CD8-positive, alpha-beta memory T cell (primary cell): ENCODE measurements around the gene DEFB113. TPM values are rescaled to one million over a fixed set of nuclear protein-coding genes. Genes with fewer than 3 reads are reported as not detected.
"Not testable (repeated sequence)": the region's sequence is repeated elsewhere in the genome, so short reads cannot be mapped to it uniquely, and the experiment has no call there.

ENCODE experiments used
- CTCF ChIA-PET: fragments of 350-600 bp; sonication (Branson Sonifier 250); formaldehyde crosslinking; loops from one replicate; lab custom pipeline; 2021; ENCODE audit warnings: antibody characterized with exemption; lab: Charles Lee
- POLR2A ChIA-PET: fragments of 350-600 bp; sonication (Branson Sonifier 250); formaldehyde crosslinking; loops from one replicate; lab custom pipeline; 2021; ENCODE audit warnings: antibody characterized with exemption; lab: Charles Lee
- DNase-seq, 5 donors: peaks; one replicate each; pipeline versions ENCODE4 v3.0.0 to v3.0.0-alpha.2; 2020 to 2022; ENCODE audit warnings: mixed read lengths in 1 of 5
- H3K27ac ChIP-seq: one replicate; pipeline ENCODE4 v1.7.0; 2013; ENCODE audit warnings: low read depth, mild to moderate bottlenecking, low read length, moderate library complexity
- H3K27me3 ChIP-seq: 2 replicates; pipeline ENCODE4 v1.7.0; 2013; ENCODE audit warnings: low read length, mild to moderate bottlenecking; ENCODE audit not compliant: insufficient read depth, poor library complexity, severe bottlenecking
- H3K36me3 ChIP-seq: 2 replicates; pipeline ENCODE4 v1.7.0; 2013; ENCODE audit warnings: mild to moderate bottlenecking, low read length, moderate library complexity; ENCODE audit not compliant: insufficient read depth
- H3K4me1 ChIP-seq: 2 replicates; pipeline ENCODE4 v1.7.0; 2013; ENCODE audit warnings: mild to moderate bottlenecking, low read length, moderate library complexity; ENCODE audit not compliant: insufficient read depth
- H3K4me3 ChIP-seq: 2 replicates; pipeline ENCODE4 v1.7.0; 2013; ENCODE audit warnings: mild to moderate bottlenecking, low read length
- H3K9me3 ChIP-seq: 2 replicates; pipeline ENCODE4 v1.7.0; 2013; ENCODE audit warnings: mild to moderate bottlenecking, low read length
- H3K27ac Mint-ChIP-seq, 8 donors: one replicate each; pipeline ENCODE4 v1.8.0; 2020 to 2021; ENCODE audit warnings: mixed read lengths in 8 of 8, mild to moderate bottlenecking in 6 of 8, inconsistent platforms in 3 of 8, moderate library complexity in 3 of 8
- H3K27me3 Mint-ChIP-seq, 2 donors: one replicate each; pipeline ENCODE4 v1.8.0; 2020 to 2021; ENCODE audit warnings: mixed read lengths in 2 of 2, mild to moderate bottlenecking in 1 of 2, moderate library complexity in 1 of 2
- H3K36me3 Mint-ChIP-seq, 3 donors: one replicate each; pipeline ENCODE4 v1.8.0; 2020 to 2021; ENCODE audit warnings: mixed read lengths in 3 of 3, inconsistent platforms in 1 of 3, mild to moderate bottlenecking in 1 of 3
- H3K4me1 Mint-ChIP-seq, 3 donors: one replicate each; pipeline ENCODE4 v1.8.0; 2020 to 2021; ENCODE audit warnings: mixed read lengths in 3 of 3, inconsistent platforms in 1 of 3, mild to moderate bottlenecking in 1 of 3
- H3K4me3 Mint-ChIP-seq, 7 donors: one replicate each; pipeline ENCODE4 v1.8.0; 2020 to 2021; ENCODE audit warnings: mixed read lengths in 7 of 7, mild to moderate bottlenecking in 6 of 7, moderate library complexity in 4 of 7, inconsistent platforms in 2 of 7
- H3K9me3 Mint-ChIP-seq, 5 donors: one replicate each; pipeline ENCODE4 v1.8.0; 2020 to 2022; ENCODE audit warnings: mixed read lengths in 5 of 5, mild to moderate bottlenecking in 3 of 5, moderate library complexity in 2 of 5, inconsistent platforms in 1 of 5
- polyA plus RNA-seq: library from polyadenylated mRNA; unstranded; fragments of 300-500 nt; fragmentation: Illumina TruSeq; gene quantifications from one replicate; pipeline ENCODE4 v1.2.3, GENCODE V29; 2021
- total RNA-seq, 2 experiments: library from RNA; stranded (reverse); gene quantifications; one replicate each; pipeline ENCODE4 v1.2.3, GENCODE V29; 2021

The DEFB113 gene
- total and polyA plus RNA-seq, 3 experiments from 2014 or later = not detected

- no peak for DNase-seq
- peaks cover 0 to 1% of the 10 kb centered on the region in 2 donors for H3K27me3 Mint-ChIP-seq
- H3K4me3 Mint-ChIP-seq = no peak overlapping the region
- Histone ChIP-seq H3K27me3 (no peaks in the 10 kb centered on the region), H3K36me3 (no peaks in the 10 kb centered on the region), H3K4me3 (no peak overlapping the region), H3K9me3 (no peaks in the 10 kb centered on the region), H3K27ac (peak overlapping the region; percentile 60), H3K4me1 (no peaks in the 10 kb centered on the region)
- POLR2A ChIA-PET = no interaction called here
- CTCF ChIA-PET = no interaction called here
- H3K9me3 Mint-ChIP-seq = peaks cover 2 to 19% (median 9%) of the 10 kb centered on the region in 5 donors
- H3K36me3 Mint-ChIP-seq = no peaks in the 10 kb centered on the region
- H3K4me1 Mint-ChIP-seq = no peaks in the 10 kb centered on the region
- H3K27ac Mint-ChIP-seq = no peak overlapping the region
Measured at GRCh38 chr6:49950415-49950751, 19.0 kb downstream of the DEFB113 start.

- no peak overlapping the region for H3K4me3 Mint-ChIP-seq
- POLR2A ChIA-PET = no interaction called here
- peak overlapping the region; percentile 61 for H3K27ac ChIP-seq
- H3K36me3 Mint-ChIP-seq = no peaks in the 10 kb centered on the region
- DNase-seq = no peak
- H3K4me1 ChIP-seq = no peaks in the 10 kb centered on the region
- peaks cover 4 to 25% (median 13%) of the 10 kb centered on the region in 5 donors for H3K9me3 Mint-ChIP-seq
- no peaks in the 10 kb centered on the region for H3K4me1 Mint-ChIP-seq
- H3K27me3 Mint-ChIP-seq = peaks cover 0 to 1% of the 10 kb centered on the region in 2 donors
- no peaks in the 10 kb centered on the region for H3K36me3 ChIP-seq
- no peak overlapping the region for H3K4me3 ChIP-seq
- H3K9me3 ChIP-seq = no peaks in the 10 kb centered on the region
- no peaks in the 10 kb centered on the region for H3K27me3 ChIP-seq
- CTCF ChIA-PET = no interaction called here
- peak overlapping the region in 1 of 8 donors; percentile 21 for H3K27ac Mint-ChIP-seq
Measured at GRCh38 chr6:49949062-49949461, 20.4 kb downstream of the DEFB113 start.

- H3K36me3 ChIP-seq = no peaks in the 10 kb centered on the region
- Mint-ChIP-seq H3K4me3 (no peak overlapping the region), H3K27me3 (no peaks in the 10 kb centered on the region), H3K9me3 (peaks cover 4 to 28% (median 11%) of the 10 kb centered on the region in 5 donors), H3K4me1 (no peaks in the 10 kb centered on the region), H3K36me3 (no peaks in the 10 kb centered on the region), H3K27ac (no peak overlapping the region)
- H3K27ac ChIP-seq = no peak overlapping the region
- no peak for DNase-seq
- ChIA-PET POLR2A (no interaction called here), CTCF (no interaction called here)
- H3K4me1 ChIP-seq = no peaks in the 10 kb centered on the region
- no peak overlapping the region for H3K4me3 ChIP-seq
- no peaks in the 10 kb centered on the region for H3K9me3 ChIP-seq
- H3K27me3 ChIP-seq = no peaks in the 10 kb centered on the region
Measured at GRCh38 chr6:49946835-49947234, 22.6 kb downstream of the DEFB113 start.

GRCh38 chr6:49944068-49944467 is 25.4 kb downstream of the DEFB113 start:
- H3K27ac ChIP-seq, POLR2A ChIA-PET, H3K27ac Mint-ChIP-seq, H3K4me3 Mint-ChIP-seq, H3K36me3 Mint-ChIP-seq, H3K9me3 ChIP-seq, H3K27me3 ChIP-seq, H3K4me1 ChIP-seq, H3K4me1 Mint-ChIP-seq, DNase-seq, CTCF ChIA-PET, H3K27me3 Mint-ChIP-seq, H3K4me3 ChIP-seq, H3K36me3 ChIP-seq: not testable (repeated sequence)
- peaks cover 2 to 23% (median 9%) of the 10 kb centered on the region in 5 donors for H3K9me3 Mint-ChIP-seq

GRCh38 chr6:49939993-49940498 is 29.4 kb downstream of the DEFB113 start:
- Mint-ChIP-seq H3K27ac (no peak overlapping the region), H3K27me3 (no peaks in the 10 kb centered on the region), H3K36me3 (no peaks in the 10 kb centered on the region), H3K4me1 (no peaks in the 10 kb centered on the region), H3K9me3 (peaks cover 2 to 17% (median 4%) of the 10 kb centered on the region in 5 donors), H3K4me3 (no peak overlapping the region)
- POLR2A ChIA-PET = no interaction called here
- CTCF ChIA-PET = no interaction called here
- no peaks in the 10 kb centered on the region for H3K9me3 ChIP-seq
- no peaks in the 10 kb centered on the region for H3K4me1 ChIP-seq
- no peaks in the 10 kb centered on the region for H3K27me3 ChIP-seq
- peak overlapping the region; percentile 51 for H3K27ac ChIP-seq
- H3K4me3 ChIP-seq = no peak overlapping the region
- DNase-seq = no peak
- no peaks in the 10 kb centered on the region for H3K36me3 ChIP-seq

- ChIA-PET CTCF (no interaction called here), POLR2A (no interaction called here)
- Histone ChIP-seq H3K9me3 (no peaks in the 10 kb centered on the region), H3K27ac (no peak overlapping the region), H3K4me3 (no peak overlapping the region), H3K4me1 (no peaks in the 10 kb centered on the region), H3K36me3 (no peaks in the 10 kb centered on the region), H3K27me3 (no peaks in the 10 kb centered on the region)
- H3K4me3 Mint-ChIP-seq = no peak overlapping the region
- no peaks in the 10 kb centered on the region for H3K27me3 Mint-ChIP-seq
- no peaks in the 10 kb centered on the region for H3K36me3 Mint-ChIP-seq
- peaks cover 0 to 3% (median 2%) of the 10 kb centered on the region in 5 donors for H3K9me3 Mint-ChIP-seq
- H3K27ac Mint-ChIP-seq = no peak overlapping the region
- no peak for DNase-seq
- H3K4me1 Mint-ChIP-seq = no peaks in the 10 kb centered on the region
Measured at GRCh38 chr6:49937811-49938210, 31.6 kb downstream of the DEFB113 start.

- no peaks in the 10 kb centered on the region for H3K9me3 ChIP-seq
- Mint-ChIP-seq H3K27me3 (no peaks in the 10 kb centered on the region), H3K4me3 (no peak overlapping the region), H3K36me3 (no peaks in the 10 kb centered on the region), H3K4me1 (no peaks in the 10 kb centered on the region), H3K27ac (no peak overlapping the region), H3K9me3 (peaks cover 0 to 3% (median 2%) of the 10 kb centered on the region in 5 donors)
- DNase-seq = no peak
- no peaks in the 10 kb centered on the region for H3K4me1 ChIP-seq
- ChIA-PET POLR2A (no interaction called here), CTCF (no interaction called here)
- H3K36me3 ChIP-seq = no peaks in the 10 kb centered on the region
- H3K27ac ChIP-seq = no peak overlapping the region
- H3K27me3 ChIP-seq = no peaks in the 10 kb centered on the region
- no peak overlapping the region for H3K4me3 ChIP-seq
Measured at GRCh38 chr6:49937017-49937416, 32.4 kb downstream of the DEFB113 start.

- Histone ChIP-seq H3K9me3 (no peaks in the 10 kb centered on the region), H3K36me3 (no peaks in the 10 kb centered on the region), H3K4me1 (no peaks in the 10 kb centered on the region), H3K27me3 (no peaks in the 10 kb centered on the region), H3K4me3 (no peak overlapping the region), H3K27ac (no peak overlapping the region)
- H3K27ac Mint-ChIP-seq = no peak overlapping the region
- DNase-seq = no peak
- POLR2A ChIA-PET = no interaction called here
- H3K4me1 Mint-ChIP-seq = no peaks in the 10 kb centered on the region
- H3K9me3 Mint-ChIP-seq = peaks cover 0 to 4% (median 2%) of the 10 kb centered on the region in 5 donors
- H3K4me3 Mint-ChIP-seq = no peak overlapping the region
- CTCF ChIA-PET = no interaction called here
- no peaks in the 10 kb centered on the region for H3K27me3 Mint-ChIP-seq
- no peaks in the 10 kb centered on the region for H3K36me3 Mint-ChIP-seq
Measured at GRCh38 chr6:49935387-49935786, 34.0 kb downstream of the DEFB113 start.

- Histone ChIP-seq H3K27me3 (no peaks in the 10 kb centered on the region), H3K9me3 (no peaks in the 10 kb centered on the region), H3K4me3 (no peak overlapping the region), H3K4me1 (no peaks in the 10 kb centered on the region), H3K36me3 (no peaks in the 10 kb centered on the region), H3K27ac (no peak overlapping the region)
- ChIA-PET CTCF (no interaction called here), POLR2A (no interaction called here)
- Mint-ChIP-seq H3K9me3 (peaks cover 0 to 9% (median 2%) of the 10 kb centered on the region in 5 donors), H3K4me3 (no peak overlapping the region), H3K36me3 (no peaks in the 10 kb centered on the region), H3K27ac (no peak overlapping the region), H3K4me1 (no peaks in the 10 kb centered on the region), H3K27me3 (no peaks in the 10 kb centered on the region)
- no peak for DNase-seq
Measured at GRCh38 chr6:49934770-49935169, 34.7 kb downstream of the DEFB113 start.
